ENCODE results near the gene DPRX.

DNA sequence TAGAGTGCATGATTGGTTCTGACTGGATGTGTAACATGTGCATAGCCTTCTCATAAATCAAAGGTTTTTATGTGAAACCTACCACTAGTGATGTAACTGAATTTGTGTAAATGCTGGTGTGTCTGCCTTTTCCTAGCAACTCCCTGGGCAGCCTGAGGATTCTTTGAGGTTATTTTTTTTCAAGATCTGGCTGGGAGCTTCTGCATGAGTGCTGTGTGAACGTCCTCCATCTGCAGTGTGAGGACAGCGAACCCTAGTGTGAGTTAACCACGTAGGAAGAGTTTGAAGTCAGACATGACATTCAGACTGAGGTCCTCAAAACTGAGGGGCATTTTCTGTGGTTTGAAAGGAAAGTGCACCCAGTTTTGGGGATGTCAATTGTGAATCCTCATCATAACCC is 39.9 kb downstream of the DPRX start:
- no peak for TF ChIP-seq EZH2 (IDR thresholded peaks at IDR 0.05; ENCODE audit: insufficient read depth, low read length)
- TF ChIP-seq, protein P1, sequence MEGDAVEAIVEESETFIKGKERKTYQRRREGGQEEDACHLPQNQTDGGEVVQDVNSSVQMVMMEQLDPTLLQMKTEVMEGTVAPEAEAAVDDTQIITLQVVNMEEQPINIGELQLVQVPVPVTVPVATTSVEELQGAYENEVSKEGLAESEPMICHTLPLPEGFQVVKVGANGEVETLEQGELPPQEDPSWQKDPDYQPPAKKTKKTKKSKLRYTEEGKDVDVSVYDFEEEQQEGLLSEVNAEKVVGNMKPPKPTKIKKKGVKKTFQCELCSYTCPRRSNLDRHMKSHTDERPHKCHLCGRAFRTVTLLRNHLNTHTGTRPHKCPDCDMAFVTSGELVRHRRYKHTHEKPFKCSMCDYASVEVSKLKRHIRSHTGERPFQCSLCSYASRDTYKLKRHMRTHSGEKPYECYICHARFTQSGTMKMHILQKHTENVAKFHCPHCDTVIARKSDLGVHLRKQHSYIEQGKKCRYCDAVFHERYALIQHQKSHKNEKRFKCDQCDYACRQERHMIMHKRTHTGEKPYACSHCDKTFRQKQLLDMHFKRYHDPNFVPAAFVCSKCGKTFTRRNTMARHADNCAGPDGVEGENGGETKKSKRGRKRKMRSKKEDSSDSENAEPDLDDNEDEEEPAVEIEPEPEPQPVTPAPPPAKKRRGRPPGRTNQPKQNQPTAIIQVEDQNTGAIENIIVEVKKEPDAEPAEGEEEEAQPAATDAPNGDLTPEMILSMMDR (IDR thresholded peaks at IDR 0.05; ENCODE audit: insufficient read depth, low read depth, low read length) = no peak

Measured in astrocyte (in vitro differentiated cells and primary cell).